ENCODE measurements around the gene LYRM4.
"Not testable (repeated sequence)": the region's sequence is repeated elsewhere in the genome, so short reads cannot be mapped to it uniquely, and the experiment has no call there.

LYRM4 gene

DNA sequence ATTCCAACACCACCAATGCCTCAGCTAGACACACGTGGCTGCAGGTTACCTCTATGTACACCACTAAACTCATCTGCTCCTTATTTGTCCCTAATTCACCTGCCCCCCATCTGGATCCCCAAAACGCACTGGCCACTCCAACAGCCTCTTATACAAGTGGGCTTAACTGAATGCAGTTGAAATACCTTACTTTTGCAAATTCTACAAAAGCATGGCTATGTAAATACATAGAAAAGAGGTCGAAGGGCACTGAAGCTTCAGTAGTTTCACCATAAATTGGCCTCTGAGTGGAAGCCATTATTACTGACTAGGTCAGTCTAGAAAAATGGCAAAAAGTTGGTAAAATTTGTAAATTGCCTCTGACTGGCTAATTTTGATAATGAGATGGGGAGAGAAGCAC, 186.8 kb downstream of the LYRM4 start:
- no peak for DNase-seq (ENCODE audit: low spot score)

DNA sequence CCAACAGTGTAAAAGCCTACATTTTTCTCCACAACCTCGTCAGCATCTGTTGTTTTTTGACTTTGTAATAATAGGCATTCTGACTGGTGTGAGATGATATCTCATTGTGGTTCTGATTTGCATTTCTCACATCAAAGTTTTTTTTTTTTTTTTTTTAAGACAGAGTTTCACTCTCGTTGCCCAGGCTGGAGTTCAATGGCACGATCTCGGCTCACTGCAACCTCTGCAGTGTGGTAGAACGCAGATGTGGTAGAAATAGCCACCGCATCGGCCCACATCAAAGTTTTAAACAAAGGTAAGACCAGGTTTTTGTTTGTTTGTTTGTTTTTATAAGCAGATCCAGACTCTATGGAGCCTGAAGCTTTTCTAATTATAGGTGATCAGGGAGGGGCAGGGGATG, 188.3 kb downstream of the LYRM4 start:
- no peak for DNase-seq (ENCODE audit: low spot score)

DNA sequence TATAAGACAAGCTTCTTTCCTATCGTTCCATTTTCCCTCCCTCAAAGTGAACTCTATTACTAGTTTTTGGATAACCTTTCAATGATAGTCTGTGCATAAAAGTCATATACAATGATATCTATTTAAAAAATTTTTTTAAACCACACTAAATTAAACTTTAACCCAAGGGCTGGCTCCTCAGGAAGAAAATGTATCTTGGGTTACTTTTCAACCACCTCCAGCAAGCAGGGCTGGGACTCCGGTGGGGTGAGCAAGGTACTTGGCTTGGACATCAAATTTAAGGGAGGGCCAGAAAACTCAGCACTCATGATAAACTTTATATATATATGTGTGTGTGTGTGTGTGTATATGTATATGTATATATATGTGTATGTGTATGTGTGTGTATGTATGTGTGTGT, 189.5 kb downstream of the LYRM4 start:
- DNase-seq (ENCODE audit: low spot score), result no peak

DNA sequence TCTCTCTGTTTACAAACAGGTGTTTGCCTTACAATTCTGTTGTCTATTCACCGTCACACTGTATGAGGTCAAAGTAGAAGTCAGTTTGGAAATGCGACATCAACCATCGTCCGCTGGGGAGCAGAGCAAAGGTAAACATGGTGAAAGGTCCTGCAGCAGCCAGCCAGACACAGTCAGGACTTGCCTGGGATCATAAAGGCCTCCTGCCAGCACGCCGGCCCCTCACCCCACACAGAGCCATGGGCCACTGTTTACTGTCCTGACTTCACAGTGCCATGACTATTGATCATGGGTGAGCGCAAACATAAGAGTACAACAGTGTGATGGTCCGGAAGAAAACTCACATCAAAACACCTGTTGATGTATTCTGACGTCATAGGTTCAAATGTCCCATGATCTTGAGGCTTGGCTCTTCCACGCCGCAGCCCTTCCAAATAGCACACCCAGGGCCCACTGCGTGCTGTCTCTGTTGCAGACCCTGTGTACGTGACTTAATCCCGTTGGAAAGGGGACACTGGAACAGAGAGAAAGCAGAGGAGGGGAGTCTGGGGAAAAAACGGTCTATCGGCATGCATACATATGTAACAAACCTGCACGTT, 192.5 kb downstream of the LYRM4 start:
- DNase-seq (ENCODE audit: low spot score), result no peak

DNA sequence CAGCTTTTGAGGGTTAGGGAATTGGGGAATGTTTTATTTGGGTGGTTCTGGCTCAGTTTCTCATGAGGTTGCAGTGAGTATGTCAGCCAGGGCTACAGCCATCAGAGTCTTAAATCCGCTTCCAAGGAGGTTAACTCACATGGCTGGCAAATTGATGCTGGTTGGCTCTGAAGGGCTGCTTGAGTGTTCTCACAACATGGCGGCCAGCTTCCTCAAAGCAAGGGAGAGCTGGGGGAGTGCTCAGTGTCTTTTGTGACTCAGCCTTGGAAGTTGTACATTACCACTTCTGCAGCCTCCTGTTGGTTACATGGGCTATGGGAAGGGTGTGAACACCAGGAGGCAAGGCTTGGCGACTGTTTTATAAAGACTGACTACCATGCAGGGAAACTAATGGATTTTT, 193.4 kb downstream of the LYRM4 start:
- no peak for DNase-seq (ENCODE audit: low spot score)

DNA sequence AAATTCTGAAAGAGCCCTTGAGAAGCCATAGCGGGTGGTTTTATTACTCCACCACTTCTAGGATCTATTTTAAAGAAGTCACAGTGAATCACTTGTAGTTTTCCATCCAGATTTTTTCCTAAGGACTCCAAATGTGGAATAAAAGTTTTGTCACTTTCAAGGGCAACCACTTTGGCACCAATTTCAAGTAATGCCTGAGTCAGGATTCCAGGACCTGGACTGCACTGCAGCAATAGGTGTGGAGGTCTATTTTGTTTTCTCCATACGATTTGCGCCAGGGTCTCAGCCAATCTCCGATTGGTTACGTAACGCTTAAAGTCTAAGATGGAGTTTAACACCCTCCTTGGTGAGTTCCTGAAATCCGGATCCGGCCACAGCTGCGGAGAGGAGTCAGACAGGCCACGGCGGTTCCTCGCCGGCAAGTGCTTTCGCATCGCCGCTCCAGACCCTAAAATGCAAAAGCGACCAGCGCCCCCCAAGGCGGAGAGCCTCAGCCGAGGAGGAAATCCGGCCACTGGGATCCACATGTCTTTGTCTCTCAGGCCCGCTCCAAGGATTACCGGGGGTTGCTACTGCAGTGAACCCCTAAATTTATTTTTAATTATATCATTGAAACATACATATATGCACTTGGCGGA, 194.2 kb downstream of the LYRM4 start:
- DNase-seq (ENCODE audit: low spot score), result no peak

DNA sequence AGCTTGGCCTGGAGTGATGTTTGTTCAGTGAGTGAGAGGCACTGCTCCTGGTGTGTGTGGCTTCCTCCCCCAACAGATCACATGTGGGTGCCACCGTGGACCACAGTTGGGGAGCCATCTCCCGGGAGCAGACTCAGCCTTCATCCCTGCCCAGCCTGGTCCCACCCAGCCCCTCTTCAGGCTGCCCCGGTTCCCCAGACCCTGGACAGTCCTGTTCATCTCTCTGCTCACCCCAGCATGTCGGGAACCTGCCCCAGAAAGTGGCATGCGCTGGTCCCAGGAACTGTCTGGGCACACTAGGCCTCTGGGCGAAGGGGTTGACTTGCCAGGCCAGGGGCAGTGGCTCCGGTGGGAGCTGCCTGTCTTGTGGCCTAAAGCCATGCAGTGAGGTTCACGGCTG, 197.1 kb downstream of the LYRM4 start:
- DNase-seq (ENCODE audit: low spot score), result no peak

DNA sequence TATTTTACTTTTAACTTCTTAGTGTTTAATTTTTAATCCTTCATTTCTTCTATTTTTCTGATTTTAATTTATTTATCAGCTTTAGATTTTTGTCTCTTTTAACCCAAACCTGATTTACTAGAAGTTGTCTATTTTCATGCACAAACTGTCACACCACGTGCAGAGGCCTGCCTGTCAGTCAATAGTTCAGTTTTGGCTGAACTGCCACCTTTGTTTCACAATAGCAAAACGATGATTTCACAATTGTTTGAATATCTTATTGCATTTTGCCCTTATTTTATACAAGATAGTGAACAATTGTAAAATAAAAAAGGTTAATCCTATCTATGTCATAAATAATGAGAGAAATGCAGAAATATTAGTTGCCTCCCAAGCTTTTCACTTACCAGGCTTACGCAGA, 199.6 kb downstream of the LYRM4 start:
- no peak for DNase-seq (ENCODE audit: low spot score)

DNA sequence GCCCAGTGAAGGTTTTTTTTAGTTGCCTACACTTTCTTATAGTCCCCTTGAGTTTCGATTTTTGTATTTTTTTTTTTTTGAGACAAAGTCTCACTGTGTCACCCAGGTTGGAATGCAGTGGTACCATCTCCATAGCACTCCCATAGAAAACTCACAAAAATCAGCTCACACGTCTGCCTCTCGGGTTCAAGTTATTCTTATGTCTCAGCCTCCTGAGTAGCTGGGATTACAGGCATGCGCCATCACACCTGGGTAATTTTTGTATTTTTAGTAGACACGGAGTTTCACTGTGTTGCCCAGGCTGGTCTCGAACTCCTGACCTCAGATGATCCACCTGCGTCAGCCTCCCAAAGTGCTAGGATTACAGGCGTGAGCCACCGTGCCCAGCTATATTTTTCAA, 200.3 kb downstream of the LYRM4 start:
- not testable (repeated sequence) for DNase-seq (ENCODE audit: low spot score)

DNA sequence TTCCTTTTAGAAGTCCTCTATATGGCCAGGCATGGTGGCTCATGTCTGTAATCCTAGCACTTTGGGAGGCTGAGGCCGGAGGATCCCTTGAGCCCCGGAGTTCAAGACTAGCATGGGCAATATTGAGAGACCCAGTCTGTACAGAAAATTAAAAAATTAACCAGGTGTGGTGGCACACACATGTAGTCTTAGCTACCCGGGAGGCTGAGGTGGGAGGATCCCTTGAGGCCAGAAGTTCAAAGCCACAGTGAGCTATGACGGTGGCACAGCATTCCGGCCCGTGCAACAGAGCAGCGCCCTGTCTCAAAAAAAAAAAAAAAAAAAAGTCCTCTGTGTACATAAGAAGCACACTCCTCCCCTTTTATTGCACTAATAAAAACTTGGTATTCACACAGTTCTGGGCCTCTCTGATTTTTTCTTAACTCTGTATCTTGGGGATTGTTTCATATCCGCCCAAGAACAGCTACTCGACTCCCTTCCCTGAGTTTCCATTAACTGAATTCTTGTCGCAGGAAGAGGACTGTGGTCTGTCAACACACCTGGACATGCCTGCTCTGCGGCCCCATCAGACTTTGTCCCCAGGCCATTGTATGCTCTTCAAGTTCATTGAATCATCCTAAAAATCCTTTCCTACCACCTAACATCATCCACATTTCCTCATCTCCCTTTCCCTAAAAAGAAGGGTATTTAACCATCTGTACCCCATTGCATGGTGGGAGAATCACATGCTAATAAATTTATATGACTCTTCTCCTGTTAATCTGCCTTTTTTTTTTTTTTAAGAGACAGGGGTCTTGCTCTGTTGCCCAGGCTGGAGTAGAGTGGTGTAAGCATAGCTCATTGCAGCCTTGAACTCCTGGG, 201.5 kb downstream of the LYRM4 start:
- DNase-seq (ENCODE audit: low spot score), result no peak

Measured in AG08396 (cell line).